Prostate gland (tissue), 2 donors: Measurements from ENCODE around the gene NDST4. TPM values are rescaled to one million over a fixed set of nuclear protein-coding genes. Genes with fewer than 3 reads are reported as not detected.

Experiments used
- DNase-seq: peaks from one replicate; pipeline ENCODE4 v3.0.0-alpha.2; 2019; ENCODE audit warnings: low spot score
- H3K27ac ChIP-seq, 2 donors: fragments of 200-600 bp; sonication (generic); 2 replicates each; pipeline ENCODE4 v1.5.1; 2017 to 2019
- H3K27me3 ChIP-seq: fragments of 200-600 bp; sonication (generic); replicated peaks from 2 replicates; pipeline ENCODE4 v1.5.1; 2019; ENCODE audit not compliant: insufficient read depth
- H3K36me3 ChIP-seq, 2 donors: fragments of 200-600 bp; sonication (generic); 1 replicate in 1 of 2; 2 replicates in 1 of 2; pipeline versions ENCODE4 v1.5.1 to v1.8.1; 2017 to 2019
- H3K4me1 ChIP-seq: fragments of 200-600 bp; sonication (generic); replicated peaks from 2 replicates; pipeline ENCODE4 v1.5.1; 2019
- H3K4me3 ChIP-seq, 2 donors: fragments of 200-600 bp; sonication (generic); 2 replicates each; pipeline ENCODE4 v1.5.1; 2017 to 2019
- H3K9me3 ChIP-seq: fragments of 200-600 bp; sonication (generic); 2 replicates; pipeline ENCODE4 v1.5.1; 2017
- POLR2A ChIP-seq: fragments of 450-650 bp; IDR thresholded peaks from one replicate; pipeline ENCODE4 v1.6.1; 2016; ENCODE audit warnings: antibody characterized with exemption, mild to moderate bottlenecking
- POLR2AphosphoS5 ChIP-seq: sonication (generic); formaldehyde crosslinking; IDR thresholded peaks from one replicate; pipeline ENCODE4 v1.6.1; 2017; ENCODE audit warnings: antibody characterized with exemption
- WGBS: methylation state at CpG from one replicate; pipeline ENCODE4 v1.1.5; 2018; 5-methylcytosine and 5-hydroxymethylcytosine counted together
- intact Hi-C: fragments of 100-400 bp; cut with DNase I; formaldehyde crosslinking; loops from one replicate; pipeline ENCODE4 v1.14.2; 2022
- total RNA-seq, 2 donors: library from RNA; depleted of rRNA; stranded (reverse); fragments of >200 nt; gene quantifications; one replicate each; pipeline ENCODE4 v1.1.0, GENCODE V29; 2016
- TF ChIP-seq, protein P1 (sequence below), 4 experiments: fragments of 200-600 bp in 2 of 4; fragments of 450-650 bp in 2 of 4; sonication (generic) in 2 of 4; IDR thresholded peaks; 1 replicate in 3 of 4; 2 replicates in 1 of 4; pipeline ENCODE4 v1.5.1; 2016 to 2019; ENCODE audit warnings: antibody characterized with exemption in 4 of 4, mild to moderate bottlenecking in 2 of 4, moderate library complexity in 2 of 4

The NDST4 gene
- total RNA-seq, 2 donors from 2014 or later = 0.14 to 1.8 TPM

DNA sequence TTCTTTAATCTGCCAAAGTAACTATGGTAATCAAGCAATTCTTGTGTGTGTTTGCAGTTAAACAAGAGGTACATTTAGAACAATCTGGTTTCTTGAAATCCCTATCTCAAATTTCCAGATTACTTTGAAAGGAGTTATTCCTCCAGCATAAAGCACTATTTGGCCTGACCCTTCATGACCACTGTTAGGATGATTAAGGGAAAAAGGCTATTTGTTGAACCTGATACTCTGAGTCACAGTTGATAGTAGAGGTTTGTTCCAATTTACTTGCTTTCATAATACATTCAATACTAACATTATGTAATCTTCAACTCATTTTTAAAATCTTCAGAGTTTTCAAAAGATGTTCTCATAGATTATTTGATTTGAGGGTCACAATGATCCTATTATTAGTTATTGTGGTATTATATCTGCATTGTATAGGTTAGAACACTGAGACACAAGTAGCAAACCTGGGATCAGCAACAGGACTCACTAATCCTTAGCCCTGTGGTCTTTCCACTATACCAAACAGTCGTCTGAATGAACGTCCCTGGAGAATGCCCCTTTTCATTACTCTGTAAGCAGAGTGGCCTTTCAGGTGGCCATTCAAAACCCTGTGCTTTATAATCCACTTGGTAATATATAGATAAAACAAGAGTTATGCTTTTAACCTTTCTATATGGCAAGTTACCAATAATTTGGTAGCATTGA lies 8.1 kb upstream of the NDST4 start:
- no peak for DNase-seq
- TF ChIP-seq POLR2A (no peak), POLR2AphosphoS5 (no peak)
- TF ChIP-seq, protein P1, sequence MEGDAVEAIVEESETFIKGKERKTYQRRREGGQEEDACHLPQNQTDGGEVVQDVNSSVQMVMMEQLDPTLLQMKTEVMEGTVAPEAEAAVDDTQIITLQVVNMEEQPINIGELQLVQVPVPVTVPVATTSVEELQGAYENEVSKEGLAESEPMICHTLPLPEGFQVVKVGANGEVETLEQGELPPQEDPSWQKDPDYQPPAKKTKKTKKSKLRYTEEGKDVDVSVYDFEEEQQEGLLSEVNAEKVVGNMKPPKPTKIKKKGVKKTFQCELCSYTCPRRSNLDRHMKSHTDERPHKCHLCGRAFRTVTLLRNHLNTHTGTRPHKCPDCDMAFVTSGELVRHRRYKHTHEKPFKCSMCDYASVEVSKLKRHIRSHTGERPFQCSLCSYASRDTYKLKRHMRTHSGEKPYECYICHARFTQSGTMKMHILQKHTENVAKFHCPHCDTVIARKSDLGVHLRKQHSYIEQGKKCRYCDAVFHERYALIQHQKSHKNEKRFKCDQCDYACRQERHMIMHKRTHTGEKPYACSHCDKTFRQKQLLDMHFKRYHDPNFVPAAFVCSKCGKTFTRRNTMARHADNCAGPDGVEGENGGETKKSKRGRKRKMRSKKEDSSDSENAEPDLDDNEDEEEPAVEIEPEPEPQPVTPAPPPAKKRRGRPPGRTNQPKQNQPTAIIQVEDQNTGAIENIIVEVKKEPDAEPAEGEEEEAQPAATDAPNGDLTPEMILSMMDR (IDR thresholded peaks at IDR 0.05) = no peak
- intact Hi-C loops = no loop called here
- H3K27me3 ChIP-seq = no peaks in the 10 kb centered on the region
- no peaks in the 10 kb centered on the region for H3K9me3 ChIP-seq
- H3K27ac ChIP-seq = no peak overlapping the region
- H3K4me1 ChIP-seq = no peaks in the 10 kb centered on the region
- WGBS = 46% methylated on average over 2 of the region's 2 CpGs
- H3K4me3 ChIP-seq = no peak overlapping the region
- H3K36me3 ChIP-seq = no peaks in the 10 kb centered on the region

DNA sequence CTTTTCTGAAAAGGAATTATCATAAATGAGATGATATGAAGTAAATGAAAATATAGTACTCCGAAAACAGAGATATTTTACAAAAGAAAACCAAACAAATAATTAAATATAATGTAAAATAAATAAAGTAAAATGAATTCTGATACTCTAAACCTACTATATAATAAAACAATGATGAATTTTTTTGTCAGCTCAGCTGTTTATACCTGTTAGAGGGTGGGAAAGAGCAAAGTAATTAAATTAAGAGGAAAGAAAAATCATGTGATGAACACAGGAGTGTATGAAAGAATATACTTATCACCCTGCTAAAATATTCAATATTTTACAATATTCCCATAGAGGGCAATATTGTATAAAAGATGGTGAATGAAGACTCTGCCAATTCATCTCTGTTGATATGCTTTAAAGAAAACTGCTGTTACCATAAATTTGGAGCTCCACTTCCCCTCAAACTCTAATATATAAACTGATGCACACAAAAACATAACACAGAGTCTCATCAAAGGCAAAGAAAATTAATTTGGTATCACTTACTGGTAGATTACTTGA lies 6.5 kb upstream of the NDST4 start:
- Histone ChIP-seq H3K4me1 (no peaks in the 10 kb centered on the region), H3K9me3 (no peaks in the 10 kb centered on the region), H3K36me3 (no peaks in the 10 kb centered on the region), H3K4me3 (no peak overlapping the region), H3K27me3 (no peaks in the 10 kb centered on the region), H3K27ac (no peak overlapping the region)
- no peak for DNase-seq
- WGBS = 84% methylated on average over 1 of the region's 1 CpG
- no peak for TF ChIP-seq POLR2A
- TF ChIP-seq POLR2AphosphoS5 = no peak
- TF ChIP-seq, protein P1 (IDR thresholded peaks at IDR 0.05) = no peak
- intact Hi-C loops = no loop called here

DNA sequence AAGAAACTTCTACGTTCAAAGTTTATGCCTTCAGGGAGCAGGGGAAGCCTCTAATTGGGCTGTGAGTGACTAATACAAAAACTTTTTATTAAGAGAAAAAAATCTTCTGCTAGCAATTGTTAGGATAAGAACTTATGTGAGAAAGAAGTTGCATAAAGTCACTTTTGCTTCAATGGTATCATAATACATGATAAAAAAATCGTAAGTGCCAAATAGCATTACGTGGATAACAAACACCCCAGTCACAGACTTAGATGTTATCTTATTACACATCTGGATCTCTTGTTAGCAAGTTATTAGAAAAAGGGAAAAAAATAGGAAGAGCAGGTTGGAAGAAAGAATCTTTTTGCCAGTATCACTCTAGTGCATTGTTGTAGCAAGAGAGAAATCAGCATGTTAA lies 4.2 kb upstream of the NDST4 start:
- no peak overlapping the region for H3K4me3 ChIP-seq
- no peaks in the 10 kb centered on the region for H3K36me3 ChIP-seq
- H3K4me1 ChIP-seq = no peaks in the 10 kb centered on the region
- H3K27ac ChIP-seq = no peak overlapping the region
- H3K9me3 ChIP-seq = no peaks in the 10 kb centered on the region
- 22% methylated on average over 3 of the region's 3 CpGs for WGBS
- TF ChIP-seq POLR2AphosphoS5 = no peak
- no peak for TF ChIP-seq POLR2A
- TF ChIP-seq, protein P1 (IDR thresholded peaks at IDR 0.05) = no peak
- no peak for DNase-seq
- no peaks in the 10 kb centered on the region for H3K27me3 ChIP-seq
- intact Hi-C loops = no loop called here

DNA sequence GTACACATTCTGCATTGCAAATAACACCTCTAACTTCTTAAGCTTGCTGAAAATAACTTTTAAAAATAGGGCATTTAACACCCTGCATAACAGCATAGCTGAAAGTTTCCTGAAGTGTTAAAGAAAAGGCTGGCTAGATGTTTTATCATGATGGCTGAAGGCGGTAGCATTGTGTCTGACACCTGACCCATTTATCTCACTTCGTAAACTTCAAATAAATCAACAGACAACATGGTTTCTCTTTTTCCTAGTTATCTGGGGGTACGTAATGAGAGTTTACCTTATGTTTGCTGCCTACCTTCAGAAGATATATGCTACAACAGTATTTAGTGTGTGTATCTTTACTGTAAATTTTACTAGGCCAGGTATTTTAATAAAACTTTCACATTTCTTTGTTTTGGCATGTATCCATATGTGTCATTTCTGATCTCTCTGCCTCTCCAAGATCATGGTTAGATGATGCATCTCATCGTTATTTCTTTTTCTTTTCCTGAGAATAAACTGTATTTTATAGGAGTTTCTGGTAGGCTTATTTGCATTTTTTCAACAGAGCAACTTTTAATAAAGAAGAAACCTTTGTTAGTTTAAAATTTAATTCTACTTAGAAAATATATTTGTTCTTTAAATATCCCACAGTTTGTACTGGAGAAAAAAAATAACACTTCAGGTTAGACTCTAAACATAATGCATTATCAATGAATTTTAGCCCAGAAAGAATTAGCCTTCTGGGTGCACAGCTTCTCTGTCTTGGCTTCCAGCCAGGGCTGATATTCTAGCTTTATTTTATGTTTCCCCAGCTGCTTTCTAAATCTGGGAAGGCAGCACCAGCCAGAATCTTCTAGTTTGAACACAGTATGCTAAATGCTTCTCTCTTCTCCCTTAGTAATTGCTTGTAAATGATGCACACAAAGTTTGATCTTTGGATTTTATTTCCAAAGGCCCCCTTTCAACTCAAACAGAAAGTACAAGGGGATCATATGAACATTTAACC lies 2.9 kb downstream of the NDST4 start:
- no peak for DNase-seq
- 33% methylated on average over 4 of the region's 4 CpGs for WGBS
- no peaks in the 10 kb centered on the region for H3K4me1 ChIP-seq
- H3K27me3 ChIP-seq = no peaks in the 10 kb centered on the region
- no peak overlapping the region for H3K27ac ChIP-seq
- H3K9me3 ChIP-seq = no peaks in the 10 kb centered on the region
- intact Hi-C loops = no loop called here
- no peaks in the 10 kb centered on the region for H3K36me3 ChIP-seq
- TF ChIP-seq, protein P1 (IDR thresholded peaks at IDR 0.05) = no peak
- TF ChIP-seq POLR2AphosphoS5 = no peak
- no peak for TF ChIP-seq POLR2A
- no peak overlapping the region for H3K4me3 ChIP-seq
